Caco-2 (cell line): ENCODE measurements around the gene ADAMTS5. TPM values are rescaled to one million over a fixed set of nuclear protein-coding genes. Genes with fewer than 3 reads are reported as not detected.

Experiments
- BruUV-seq: library from RNA; stranded (reverse); fragments of 400-500 nt; replicated peaks from 2 replicates; lab custom pipeline; 2021; lab: Mats Ljungman, UMichigan
- CTCF ChIA-PET: fragments of 300-600 bp; sonication (Branson Sonifier 250); formaldehyde crosslinking; loops from one replicate; lab custom pipeline; 2022; ENCODE audit warnings: antibody characterized with exemption; lab: Charles Lee
- POLR2A ChIA-PET: fragments of 300-600 bp; sonication (Branson Sonifier 250); formaldehyde crosslinking; loops from one replicate; lab custom pipeline; 2022; ENCODE audit warnings: antibody characterized with exemption; lab: Charles Lee
- DNase-seq, 2 experiments: peaks; one replicate each; pipeline versions ENCODE4 v3.0.0 to v3.0.0-alpha.2; 2020 to 2022
- H3K27me3 ChIP-seq: replicated peaks from 2 replicates; pipeline ENCODE4 v1.6.0; 2011; ENCODE audit warnings: low read length; ENCODE audit not compliant: control insufficient read depth, insufficient read depth
- H3K36me3 ChIP-seq: 2 replicates; pipeline ENCODE4 v1.5.1; 2011; ENCODE audit warnings: low read length; ENCODE audit not compliant: control insufficient read depth, insufficient read depth
- H3K4me1 ChIP-seq: fragments of 250-450 bp; sonication (Bioruptor Pico); 2 replicates; pipeline ENCODE4 v1.5.1; 2020; ENCODE audit warnings: mild to moderate bottlenecking
- H3K4me3 ChIP-seq: 2 replicates; pipeline ENCODE4 v1.5.1; 2011; ENCODE audit warnings: low read depth, mild to moderate bottlenecking, control low read depth, low read length
- H3K9me3 ChIP-seq: fragments of 250-450 bp; sonication (Bioruptor Pico); 2 replicates; pipeline ENCODE4 v1.5.1; 2020; ENCODE audit warnings: mild to moderate bottlenecking, moderate library complexity
- H3K27ac Mint-ChIP-seq: one replicate; pipeline ENCODE4 v1.8.0; 2022; ENCODE audit warnings: mixed read lengths; ENCODE audit not compliant: unreplicated experiment
- H3K27me3 Mint-ChIP-seq: one replicate; pipeline ENCODE4 v1.8.0; 2022; ENCODE audit warnings: mixed read lengths; ENCODE audit not compliant: insufficient read depth, unreplicated experiment
- H3K36me3 Mint-ChIP-seq: one replicate; pipeline ENCODE4 v1.8.0; 2022; ENCODE audit warnings: mild to moderate bottlenecking, mixed read lengths; ENCODE audit not compliant: insufficient read depth, unreplicated experiment
- H3K4me1 Mint-ChIP-seq: one replicate; pipeline ENCODE4 v1.8.0; 2022; ENCODE audit warnings: low read depth, mixed read lengths; ENCODE audit not compliant: unreplicated experiment
- H3K4me3 Mint-ChIP-seq: one replicate; pipeline ENCODE4 v1.8.0; 2022; ENCODE audit warnings: mild to moderate bottlenecking, moderate library complexity, mixed read lengths; ENCODE audit not compliant: unreplicated experiment
- H3K9me3 Mint-ChIP-seq: one replicate; pipeline ENCODE4 v1.8.0; 2022; ENCODE audit warnings: mixed read lengths; ENCODE audit not compliant: unreplicated experiment
- intact Hi-C: fragments of 100-400 bp; cut with micrococcal nuclease; formaldehyde crosslinking; loops from one replicate; pipeline ENCODE4 v1.10.0; 2022; ENCODE audit not compliant: unreplicated experiment
- total RNA-seq: library from RNA; stranded (reverse); gene quantifications from 2 replicates; pipeline ENCODE4 v1.2.3, GENCODE V29; 2022
- TF ChIP-seq, protein P1 (sequence below), 2 experiments: fragments of 200-600 bp in 1 of 2; IDR thresholded peaks; 1 replicate in 1 of 2; 2 replicates in 1 of 2; pipeline versions ENCODE4 v1.5.1 to v1.8.0; 2011 to 2022; ENCODE audit warnings: antibody characterized with exemption in 1 of 2, control low read depth in 1 of 2, inconsistent platforms in 1 of 2, low read depth in 1 of 2, low read length in 1 of 2, mild to moderate bottlenecking in 1 of 2, moderate library complexity in 1 of 2; ENCODE audit not compliant: insufficient read depth in 1 of 2, severe bottlenecking in 1 of 2, unreplicated experiment in 1 of 2

Gene ADAMTS5
- total RNA-seq, 1 experiment from 2014 or later = not detected

- H3K4me3 Mint-ChIP-seq = no peak overlapping the region
- H3K4me3 ChIP-seq = no peak overlapping the region
- ChIA-PET CTCF (no interaction called here), POLR2A (no interaction called here)
- H3K36me3 Mint-ChIP-seq = no peaks in the 10 kb centered on the region
- no peaks in the 10 kb centered on the region for H3K9me3 ChIP-seq
- no peak for DNase-seq
- no peaks in the 10 kb centered on the region for H3K27me3 ChIP-seq
- H3K4me1 ChIP-seq = no peaks in the 10 kb centered on the region
- H3K27me3 Mint-ChIP-seq = peaks cover 9% of the 10 kb centered on the region
- TF ChIP-seq, protein P1, sequence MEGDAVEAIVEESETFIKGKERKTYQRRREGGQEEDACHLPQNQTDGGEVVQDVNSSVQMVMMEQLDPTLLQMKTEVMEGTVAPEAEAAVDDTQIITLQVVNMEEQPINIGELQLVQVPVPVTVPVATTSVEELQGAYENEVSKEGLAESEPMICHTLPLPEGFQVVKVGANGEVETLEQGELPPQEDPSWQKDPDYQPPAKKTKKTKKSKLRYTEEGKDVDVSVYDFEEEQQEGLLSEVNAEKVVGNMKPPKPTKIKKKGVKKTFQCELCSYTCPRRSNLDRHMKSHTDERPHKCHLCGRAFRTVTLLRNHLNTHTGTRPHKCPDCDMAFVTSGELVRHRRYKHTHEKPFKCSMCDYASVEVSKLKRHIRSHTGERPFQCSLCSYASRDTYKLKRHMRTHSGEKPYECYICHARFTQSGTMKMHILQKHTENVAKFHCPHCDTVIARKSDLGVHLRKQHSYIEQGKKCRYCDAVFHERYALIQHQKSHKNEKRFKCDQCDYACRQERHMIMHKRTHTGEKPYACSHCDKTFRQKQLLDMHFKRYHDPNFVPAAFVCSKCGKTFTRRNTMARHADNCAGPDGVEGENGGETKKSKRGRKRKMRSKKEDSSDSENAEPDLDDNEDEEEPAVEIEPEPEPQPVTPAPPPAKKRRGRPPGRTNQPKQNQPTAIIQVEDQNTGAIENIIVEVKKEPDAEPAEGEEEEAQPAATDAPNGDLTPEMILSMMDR (IDR thresholded peaks at IDR 0.05; ENCODE audit: insufficient read depth in 1 of 2, low read depth in 1 of 2, low read length in 1 of 2, severe bottlenecking in 1 of 2, unreplicated experiment in 1 of 2) = no peak
- no peaks in the 10 kb centered on the region for H3K36me3 ChIP-seq
- intact Hi-C loops = no loop called here
- no peaks in the 10 kb centered on the region for H3K9me3 Mint-ChIP-seq
- no peaks in the 10 kb centered on the region for H3K4me1 Mint-ChIP-seq
- no peak overlapping the region for H3K27ac Mint-ChIP-seq
- BruUV-seq = no TSS peak
Observed at GRCh38 chr21:26972192-26972591, 5.3 kb upstream of the ADAMTS5 start.

DNA sequence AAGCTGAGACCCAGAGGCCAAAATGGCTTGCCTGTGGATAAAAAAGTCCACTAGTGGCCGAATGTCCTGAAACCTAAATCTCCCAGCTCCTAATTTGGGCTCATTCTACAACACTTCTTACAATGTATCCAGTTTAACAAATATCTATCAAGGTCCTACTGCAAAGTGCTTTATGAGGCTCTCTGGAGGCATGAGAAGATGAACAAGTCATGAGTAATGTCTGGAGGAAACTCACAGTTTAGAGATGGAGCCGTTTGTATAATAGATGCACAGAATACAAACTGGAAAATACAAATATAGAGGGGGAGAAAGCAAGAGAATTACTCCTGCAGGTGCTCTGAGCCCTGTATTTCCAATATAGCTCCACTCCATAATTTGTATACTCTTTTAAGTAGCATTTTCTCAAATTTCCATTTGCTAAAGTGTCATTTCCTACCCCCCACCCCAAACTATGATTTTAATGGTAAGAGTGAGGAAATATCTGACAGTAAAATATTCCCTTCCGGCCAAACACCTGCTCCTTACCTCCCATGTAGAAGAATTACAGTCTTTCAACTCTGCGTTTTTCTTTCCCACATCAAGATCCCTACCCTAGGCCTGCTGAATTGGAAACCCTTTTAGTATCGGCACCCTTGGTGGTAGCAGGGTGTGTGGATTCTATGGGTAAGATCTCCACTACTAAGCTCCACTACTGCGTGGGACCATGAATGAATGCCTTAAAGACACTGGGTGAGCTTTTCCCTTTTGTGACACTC lies 3.3 kb upstream of the ADAMTS5 start:
- Mint-ChIP-seq H3K27ac (no peak overlapping the region), H3K4me3 (no peak overlapping the region), H3K36me3 (peaks cover 5% of the 10 kb centered on the region), H3K4me1 (no peaks in the 10 kb centered on the region), H3K27me3 (peaks cover 9% of the 10 kb centered on the region), H3K9me3 (no peaks in the 10 kb centered on the region)
- Histone ChIP-seq H3K9me3 (no peaks in the 10 kb centered on the region), H3K4me1 (no peaks in the 10 kb centered on the region), H3K27me3 (no peaks in the 10 kb centered on the region), H3K36me3 (no peaks in the 10 kb centered on the region), H3K4me3 (no peak overlapping the region)
- BruUV-seq = no TSS peak
- intact Hi-C loops = no loop called here
- CTCF ChIA-PET = no interaction called here
- DNase-seq = no peak
- POLR2A ChIA-PET = no interaction called here
- TF ChIP-seq, protein P1 (IDR thresholded peaks at IDR 0.05; ENCODE audit: insufficient read depth in 1 of 2, low read depth in 1 of 2, low read length in 1 of 2, severe bottlenecking in 1 of 2, unreplicated experiment in 1 of 2) = no peak

- Mint-ChIP-seq H3K27me3 (peaks cover 3% of the 10 kb centered on the region), H3K27ac (no peak overlapping the region), H3K36me3 (peaks cover 5% of the 10 kb centered on the region), H3K4me3 (no peak overlapping the region), H3K4me1 (no peaks in the 10 kb centered on the region), H3K9me3 (no peaks in the 10 kb centered on the region)
- POLR2A ChIA-PET = no interaction called here
- Histone ChIP-seq H3K27me3 (no peaks in the 10 kb centered on the region), H3K9me3 (no peaks in the 10 kb centered on the region), H3K36me3 (no peaks in the 10 kb centered on the region), H3K4me1 (no peaks in the 10 kb centered on the region), H3K4me3 (no peak overlapping the region)
- intact Hi-C loops = no loop called here
- CTCF ChIA-PET = no interaction called here
- TF ChIP-seq, protein P1 (IDR thresholded peaks at IDR 0.05; ENCODE audit: insufficient read depth in 1 of 2, low read depth in 1 of 2, low read length in 1 of 2, severe bottlenecking in 1 of 2, unreplicated experiment in 1 of 2) = no peak
- BruUV-seq = no TSS peak
- no peak for DNase-seq
Observed at GRCh38 chr21:26966649-26967061, 233 bp downstream of the ADAMTS5 start.
